ENCODE data around the gene GTF3C1. TPM values are rescaled to one million over a fixed set of nuclear protein-coding genes. Genes with fewer than 3 reads are reported as not detected.
"Not testable (repeated sequence)": the region's sequence is repeated elsewhere in the genome, so short reads cannot be mapped to it uniquely, and the experiment has no call there.

The GTF3C1 gene
- total RNA-seq, 2 donors from 2014 or later = 64.0 to 77.2 TPM

DNA sequence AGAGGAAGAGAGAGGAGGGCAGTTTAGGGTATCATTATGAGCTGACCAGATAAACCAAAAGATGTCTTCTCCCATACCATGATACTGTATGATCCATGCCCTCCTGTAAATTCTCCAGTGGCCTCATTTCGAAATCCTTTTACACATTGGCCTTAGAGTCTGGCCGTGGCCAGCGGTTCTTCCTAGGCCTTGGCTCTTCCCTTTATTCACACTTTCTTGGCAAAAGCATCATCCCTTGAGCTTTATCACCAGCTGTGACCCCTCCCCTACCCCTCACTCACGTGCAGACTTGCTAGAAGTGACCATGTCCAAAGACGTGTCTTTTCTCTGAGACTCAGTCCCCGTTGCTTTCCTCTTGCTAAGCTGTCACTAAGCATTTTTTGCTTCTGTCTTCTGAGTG is 23.0 kb upstream of the GTF3C1 start:
- Histone ChIP-seq H3K9me3 (no peaks in the 10 kb centered on the region), H3K4me3 (no peak overlapping the region), H3K27ac (no peak overlapping the region), H3K4me1 (peaks cover 0 to 15% of the 10 kb centered on the region in 2 donors), H3K36me3 (peaks cover 4% of the 10 kb centered on the region), H3K27me3 (no peaks in the 10 kb centered on the region)
- DNase-seq (ENCODE audit: low spot score) = no peak
- TF ChIP-seq, protein P1, sequence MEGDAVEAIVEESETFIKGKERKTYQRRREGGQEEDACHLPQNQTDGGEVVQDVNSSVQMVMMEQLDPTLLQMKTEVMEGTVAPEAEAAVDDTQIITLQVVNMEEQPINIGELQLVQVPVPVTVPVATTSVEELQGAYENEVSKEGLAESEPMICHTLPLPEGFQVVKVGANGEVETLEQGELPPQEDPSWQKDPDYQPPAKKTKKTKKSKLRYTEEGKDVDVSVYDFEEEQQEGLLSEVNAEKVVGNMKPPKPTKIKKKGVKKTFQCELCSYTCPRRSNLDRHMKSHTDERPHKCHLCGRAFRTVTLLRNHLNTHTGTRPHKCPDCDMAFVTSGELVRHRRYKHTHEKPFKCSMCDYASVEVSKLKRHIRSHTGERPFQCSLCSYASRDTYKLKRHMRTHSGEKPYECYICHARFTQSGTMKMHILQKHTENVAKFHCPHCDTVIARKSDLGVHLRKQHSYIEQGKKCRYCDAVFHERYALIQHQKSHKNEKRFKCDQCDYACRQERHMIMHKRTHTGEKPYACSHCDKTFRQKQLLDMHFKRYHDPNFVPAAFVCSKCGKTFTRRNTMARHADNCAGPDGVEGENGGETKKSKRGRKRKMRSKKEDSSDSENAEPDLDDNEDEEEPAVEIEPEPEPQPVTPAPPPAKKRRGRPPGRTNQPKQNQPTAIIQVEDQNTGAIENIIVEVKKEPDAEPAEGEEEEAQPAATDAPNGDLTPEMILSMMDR (IDR thresholded peaks at IDR 0.05) = no peak

DNA sequence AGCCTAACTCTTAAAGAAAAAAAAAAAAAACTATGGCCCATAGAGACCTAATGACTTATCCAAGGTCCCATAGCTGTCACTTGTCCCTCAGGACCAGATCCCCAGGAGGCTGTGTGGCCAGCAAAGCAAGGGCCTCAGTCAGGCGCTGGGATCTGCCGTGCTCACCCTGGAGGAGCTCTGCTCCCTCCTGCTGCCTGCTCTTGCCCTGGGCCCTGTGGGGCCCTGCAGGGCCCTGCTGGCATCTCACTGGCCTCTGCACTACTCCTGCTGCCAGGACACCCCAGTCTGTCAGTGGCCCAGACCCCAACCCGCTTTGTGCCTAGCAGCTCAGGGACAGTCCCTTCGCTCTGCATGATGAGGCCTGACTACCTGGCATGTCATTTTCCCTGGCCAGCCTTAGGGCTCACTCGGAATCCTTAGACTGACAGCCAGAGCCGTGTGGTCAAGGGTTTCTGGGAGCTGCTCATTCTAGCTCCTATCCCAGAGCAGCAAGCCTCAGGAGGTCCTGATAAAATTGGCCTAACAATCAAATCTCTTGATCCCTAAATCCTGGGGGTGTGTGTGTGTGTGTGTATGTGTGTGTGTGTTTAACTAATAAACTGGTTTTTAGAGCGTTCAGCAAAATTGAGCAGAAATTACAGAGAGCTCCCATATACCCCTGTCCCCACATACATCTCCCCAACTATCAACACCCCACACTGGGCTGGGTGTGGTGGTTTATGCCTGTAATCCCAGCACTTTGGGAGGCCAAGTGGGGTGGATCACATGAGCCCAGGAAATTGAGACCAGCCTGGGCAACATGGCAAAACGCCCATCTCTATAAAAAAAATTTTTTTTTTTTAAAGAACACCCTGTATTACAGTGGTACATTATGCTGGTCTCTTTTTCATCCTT is 22.0 kb upstream of the GTF3C1 start:
- no peak overlapping the region for H3K27ac ChIP-seq
- TF ChIP-seq, protein P1 (IDR thresholded peaks at IDR 0.05) = no peak
- no peaks in the 10 kb centered on the region for H3K9me3 ChIP-seq
- no peak overlapping the region for H3K4me3 ChIP-seq
- H3K27me3 ChIP-seq = no peaks in the 10 kb centered on the region
- peaks cover 0 to 15% of the 10 kb centered on the region in 2 donors for H3K4me1 ChIP-seq
- peaks cover 4% of the 10 kb centered on the region for H3K36me3 ChIP-seq
- no peak for DNase-seq (ENCODE audit: low spot score)

DNA sequence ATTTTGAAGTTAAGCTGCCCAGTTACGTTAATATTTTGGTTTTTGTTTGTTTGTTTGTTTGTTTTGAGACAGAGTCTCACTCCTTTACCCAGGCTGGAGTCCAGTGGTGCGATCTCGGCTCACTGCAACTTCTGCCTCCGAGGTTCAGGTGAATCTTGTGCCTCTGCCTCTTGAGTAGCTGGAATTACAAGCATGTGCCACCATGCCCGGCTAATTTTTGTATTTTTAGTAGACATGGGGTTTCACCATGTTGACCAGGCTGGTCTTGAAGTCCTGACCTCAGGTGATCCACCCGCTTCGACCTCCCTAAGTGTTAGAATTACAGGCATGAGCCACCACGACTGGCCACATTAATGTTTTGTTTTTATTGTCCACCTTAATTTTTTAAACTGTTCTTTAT is 21.3 kb upstream of the GTF3C1 start:
- not testable (repeated sequence) for H3K9me3 ChIP-seq; H3K27ac ChIP-seq; H3K36me3 ChIP-seq; H3K4me3 ChIP-seq; DNase-seq (ENCODE audit: low spot score); H3K27me3 ChIP-seq
- peaks cover 0 to 15% of the 10 kb centered on the region in 2 donors for H3K4me1 ChIP-seq

DNA sequence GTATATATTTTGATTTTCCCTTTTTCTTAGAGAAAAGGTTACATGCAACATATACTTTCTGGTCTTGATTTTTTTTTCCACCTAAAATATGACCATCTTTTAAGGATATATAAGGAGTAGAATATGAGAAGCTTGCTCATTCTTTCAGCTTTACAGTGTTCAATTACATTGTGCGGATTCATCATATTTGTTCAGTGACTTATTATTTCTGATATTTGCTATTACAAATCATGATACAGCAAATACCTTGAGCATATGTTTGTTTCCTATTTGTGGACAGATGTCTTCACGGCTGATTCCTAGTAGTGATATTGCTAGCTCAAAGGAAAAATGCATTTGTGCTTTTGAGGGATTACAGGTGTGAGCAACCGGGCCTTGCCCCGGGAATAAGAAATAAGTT is 18.4 kb upstream of the GTF3C1 start:
- Histone ChIP-seq H3K27me3 (no peaks in the 10 kb centered on the region), H3K36me3 (no peaks in the 10 kb centered on the region), H3K27ac (no peak overlapping the region), H3K9me3 (no peaks in the 10 kb centered on the region), H3K4me1 (peaks cover 0 to 18% of the 10 kb centered on the region in 2 donors), H3K4me3 (no peak overlapping the region)
- no peak for DNase-seq (ENCODE audit: low spot score)
- TF ChIP-seq, protein P1 (IDR thresholded peaks at IDR 0.05) = no peak

DNA sequence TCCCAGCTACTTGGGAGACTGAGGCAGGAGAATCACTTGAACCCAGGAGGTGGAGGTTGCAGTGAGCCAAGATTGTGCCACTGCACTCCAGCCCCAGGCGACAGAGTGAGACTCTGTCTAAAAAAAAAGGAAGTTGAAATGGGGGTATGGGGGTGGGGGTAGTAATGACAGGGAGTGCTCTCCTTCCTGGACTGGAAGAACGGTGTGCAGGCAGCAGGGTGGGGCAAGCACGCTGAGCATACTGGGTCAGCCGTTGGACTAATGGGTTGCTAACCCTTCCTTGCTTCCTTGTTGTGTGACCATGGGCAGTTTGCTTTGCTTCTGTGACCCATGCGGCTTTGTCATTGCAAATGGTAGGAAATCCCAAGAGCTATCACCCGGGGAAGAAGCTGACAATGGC is 16.7 kb upstream of the GTF3C1 start:
- TF ChIP-seq, protein P1 (IDR thresholded peaks at IDR 0.05) = no peak
- H3K27me3 ChIP-seq = no peaks in the 10 kb centered on the region
- no peaks in the 10 kb centered on the region for H3K36me3 ChIP-seq
- peaks cover 0 to 9% of the 10 kb centered on the region in 2 donors for H3K4me1 ChIP-seq
- H3K4me3 ChIP-seq = no peak overlapping the region
- no peak overlapping the region for H3K27ac ChIP-seq
- DNase-seq (ENCODE audit: low spot score) = no peak
- no peaks in the 10 kb centered on the region for H3K9me3 ChIP-seq

DNA sequence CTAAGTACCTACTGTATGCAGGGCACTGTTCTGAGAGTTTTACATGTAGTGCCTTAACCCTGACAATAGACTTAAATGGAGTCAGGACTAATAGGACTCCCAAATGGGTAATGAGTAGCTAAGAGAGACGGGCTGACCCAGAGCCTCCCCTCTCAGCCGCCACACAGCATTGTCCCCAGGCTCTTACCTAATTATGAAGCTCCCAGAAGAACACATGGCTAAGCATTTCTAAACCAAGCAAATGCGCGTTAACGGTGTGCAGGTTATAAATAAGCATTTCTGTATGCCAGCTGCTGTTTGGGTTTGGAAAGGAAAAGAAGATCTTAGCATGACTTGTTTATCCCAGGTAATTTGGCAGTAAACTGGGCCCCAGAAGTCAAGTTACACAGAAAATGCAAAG is 14.5 kb upstream of the GTF3C1 start:
- no peak for DNase-seq (ENCODE audit: low spot score)
- Histone ChIP-seq H3K9me3 (no peaks in the 10 kb centered on the region), H3K36me3 (no peaks in the 10 kb centered on the region), H3K4me1 (peaks cover 0 to 20% of the 10 kb centered on the region in 2 donors), H3K27me3 (no peaks in the 10 kb centered on the region), H3K27ac (no peak overlapping the region), H3K4me3 (no peak overlapping the region)
- TF ChIP-seq, protein P1 (IDR thresholded peaks at IDR 0.05) = no peak

Measured in right atrium auricular region (tissue), 2 donors.